NB4 (cell line): ENCODE measurements around the gene ZCCHC10.

Experiments
- CTCF ChIP-seq: IDR thresholded peaks from one replicate; pipeline ENCODE4 v1.5.1; 2012; ENCODE audit warnings: low read depth, low read length
- MAX ChIP-seq: IDR thresholded peaks from 2 replicates; pipeline ENCODE4 v1.6.1; 2011; ENCODE audit warnings: low read depth, low read length
- MYC ChIP-seq: IDR thresholded peaks from 2 replicates; pipeline ENCODE4 v1.6.1; 2011; ENCODE audit warnings: low read depth, low read length
- POLR2A ChIP-seq: IDR thresholded peaks from 2 replicates; pipeline ENCODE4 v1.6.1; 2011; ENCODE audit warnings: mild to moderate bottlenecking; ENCODE audit not compliant: insufficient read length; ENCODE audit errors: extremely low read depth

- TF ChIP-seq CTCF (no peak), MYC (no peak), POLR2A (no peak), MAX (no peak)
Observed at GRCh38 chr5:133015466-133015865, 10.9 kb downstream of the ZCCHC10 start.
